ENCODE results near the gene C16orf74. TPM values are rescaled to one million over a fixed set of nuclear protein-coding genes. Genes with fewer than 3 reads are reported as not detected.

Gene C16orf74
- total and polyA plus RNA-seq, 2 experiments from 2014 or later: 3.8 to 7.0 TPM

DNA sequence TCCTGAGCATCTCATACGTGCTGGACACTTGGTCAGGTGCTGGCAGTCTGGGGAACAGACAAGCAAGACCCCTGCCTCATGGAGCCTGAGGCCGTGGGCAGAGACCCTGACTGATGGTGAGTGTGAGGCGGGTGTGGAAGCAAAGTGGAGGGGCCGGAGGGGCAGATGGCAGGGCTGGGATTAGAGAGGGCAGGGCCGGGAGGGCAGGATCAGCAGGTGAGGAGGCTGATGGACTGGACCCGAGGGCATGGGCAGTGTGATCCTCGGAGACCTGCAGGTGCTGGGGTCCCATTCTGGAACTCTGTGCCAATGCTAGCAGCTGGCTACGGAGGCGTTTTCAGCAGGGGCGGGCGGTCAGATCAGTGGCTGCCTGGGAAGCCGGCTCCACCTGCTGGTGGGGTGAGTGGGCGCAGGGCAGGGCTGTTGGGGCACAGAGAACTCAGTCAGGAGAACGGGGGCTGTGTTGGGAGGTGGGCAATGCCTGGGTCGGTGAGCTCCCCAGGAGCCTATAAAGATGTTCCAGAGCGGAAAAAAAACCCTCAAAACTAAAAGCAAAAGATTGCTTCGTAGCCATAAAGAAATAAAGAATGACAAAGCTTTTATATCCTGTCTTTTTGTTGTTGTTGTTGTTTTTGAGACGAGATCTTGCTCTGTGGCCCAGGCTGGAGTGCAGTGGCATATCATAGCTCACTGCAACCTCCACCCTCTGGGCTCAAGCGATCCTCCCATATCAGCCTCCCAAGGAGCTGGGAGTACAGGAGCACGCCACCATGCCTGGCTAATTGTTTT lies 8.9 kb upstream of the C16orf74 start:
- no peak for TF ChIP-seq EZH2phosphoT487 (IDR thresholded peaks at IDR 0.05; ENCODE audit: insufficient read depth, low read depth)
- TF ChIP-seq EZH2 (IDR thresholded peaks at IDR 0.05; ENCODE audit: insufficient read depth, poor library complexity, severe bottlenecking): no peak
- Histone ChIP-seq H3K4me1 (ENCODE audit: insufficient read depth) (0 out of 2 replicates have a peak, but pooled peaks cover 7% of the 10 kb centered on the region), H3K4me3 (no peak overlapping the region), H3K36me3 (ENCODE audit: low read depth) (no peaks in the 10 kb centered on the region), H3K9ac (no peak overlapping the region), H3F3A (ENCODE audit: insufficient read depth) (peaks cover 8% of the 10 kb centered on the region), H3K4me2 (ENCODE audit: unreplicated experiment) (no peak overlapping the region), H2AFZ (no peak overlapping the region), H3K27ac (no peak overlapping the region), H3K9me2 (ENCODE audit: insufficient read depth) (no peaks in the 10 kb centered on the region), H3K9me3 (ENCODE audit: low read depth) (no peaks in the 10 kb centered on the region), H3K27me3 (replicated peaks; ENCODE audit: insufficient read depth) (0 out of 2 replicates have a peak, but pooled peaks cover 6% of the 10 kb centered on the region), H3K79me2 (ENCODE audit: insufficient read depth) (no peaks in the 10 kb centered on the region), H4K20me1 (ENCODE audit: insufficient read depth) (no peaks in the 10 kb centered on the region)
- 83 to 89% methylated on average over 18 to 20 of the region's 20 CpGs for WGBS, 2 experiments (ENCODE audit: low coverage in 1 of 2, low lambda C conversion rate in 2 of 2, missing lambda C conversion rate in 2 of 2)
- in situ Hi-C loops (cut with MboI): no loop called here
- peak; percentile 20 for DNase-seq

DNA sequence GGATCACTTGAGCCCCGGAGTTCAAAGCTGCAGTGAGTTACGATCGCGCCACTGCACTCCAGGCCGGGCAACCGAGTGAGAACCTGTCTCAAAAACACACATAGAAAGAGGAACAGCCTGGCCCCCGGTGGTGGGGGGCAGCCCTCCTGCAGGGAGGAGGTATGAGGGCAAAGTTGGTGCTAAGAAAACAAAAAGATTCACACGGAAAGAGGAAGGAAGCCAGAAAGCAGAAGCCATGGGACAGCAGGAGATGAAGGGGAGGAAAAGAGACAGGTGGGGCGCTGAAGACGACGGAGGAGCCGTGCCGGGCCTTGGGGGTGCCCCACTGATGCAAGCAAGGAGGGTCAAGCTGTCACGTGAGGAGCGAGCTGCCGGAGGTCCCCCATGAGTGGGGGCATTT lies 8.2 kb upstream of the C16orf74 start:
- H3K79me2 ChIP-seq (ENCODE audit: insufficient read depth): no peaks in the 10 kb centered on the region
- in situ Hi-C loops (cut with MboI): no loop called here
- no peaks in the 10 kb centered on the region for H3K9me2 ChIP-seq (ENCODE audit: insufficient read depth)
- H3K9me3 ChIP-seq (ENCODE audit: low read depth): no peaks in the 10 kb centered on the region
- DNase-seq: no peak
- no peaks in the 10 kb centered on the region for H3K36me3 ChIP-seq (ENCODE audit: low read depth)
- no peak overlapping the region for H3K4me2 ChIP-seq (ENCODE audit: unreplicated experiment)
- 0 out of 2 replicates have a peak, but pooled peaks cover 7% of the 10 kb centered on the region for H3K4me1 ChIP-seq (ENCODE audit: insufficient read depth)
- H3K4me3 ChIP-seq: no peak overlapping the region
- 88 to 89% methylated on average over 16 of the region's 16 CpGs for WGBS, 2 experiments (ENCODE audit: low coverage in 1 of 2, low lambda C conversion rate in 2 of 2, missing lambda C conversion rate in 2 of 2)
- no peak for TF ChIP-seq EZH2phosphoT487 (IDR thresholded peaks at IDR 0.05; ENCODE audit: insufficient read depth, low read depth)
- no peak for TF ChIP-seq EZH2 (IDR thresholded peaks at IDR 0.05; ENCODE audit: insufficient read depth, poor library complexity, severe bottlenecking)
- H3K9ac ChIP-seq: no peak overlapping the region
- H2AFZ ChIP-seq: no peak overlapping the region
- H3F3A ChIP-seq (ENCODE audit: insufficient read depth): peaks cover 8% of the 10 kb centered on the region
- H3K27ac ChIP-seq: no peak overlapping the region
- 0 out of 2 replicates have a peak, but pooled peaks cover 6% of the 10 kb centered on the region for H3K27me3 ChIP-seq (replicated peaks; ENCODE audit: insufficient read depth)
- no peaks in the 10 kb centered on the region for H4K20me1 ChIP-seq (ENCODE audit: insufficient read depth)

DNA sequence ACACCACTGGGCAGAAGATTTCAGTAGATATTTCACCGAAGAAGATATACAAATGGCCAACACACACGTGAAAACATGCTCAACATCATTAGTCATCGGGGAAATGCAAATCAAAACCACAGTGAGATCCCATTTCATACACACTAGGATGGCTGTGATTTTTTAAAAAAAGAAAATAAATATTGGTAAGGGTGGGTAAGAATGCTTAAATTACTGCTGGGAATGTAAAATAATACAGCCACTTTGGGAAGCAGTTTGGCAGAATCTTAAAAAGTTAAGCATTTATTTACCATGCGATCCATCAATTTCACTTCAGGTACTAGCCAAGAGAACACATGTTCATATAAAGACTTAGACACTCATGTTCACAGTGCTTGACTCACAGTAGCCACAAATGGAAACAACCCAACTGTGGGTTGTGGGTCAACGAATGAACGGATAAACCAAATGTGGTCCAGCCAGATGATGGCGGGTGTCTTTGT lies 6.5 kb upstream of the C16orf74 start:
- H3K36me3 ChIP-seq (ENCODE audit: low read depth): no peaks in the 10 kb centered on the region
- no peak overlapping the region for H3K9ac ChIP-seq
- H3K79me2 ChIP-seq (ENCODE audit: insufficient read depth): no peaks in the 10 kb centered on the region
- no peaks in the 10 kb centered on the region for H4K20me1 ChIP-seq (ENCODE audit: insufficient read depth)
- H3K4me3 ChIP-seq: no peak overlapping the region
- in situ Hi-C loops (cut with MboI): no loop called here
- no peaks in the 10 kb centered on the region for H3K9me3 ChIP-seq (ENCODE audit: low read depth)
- no peak overlapping the region for H3K27ac ChIP-seq
- H3K4me2 ChIP-seq (ENCODE audit: unreplicated experiment): no peak overlapping the region
- no peak overlapping the region for H2AFZ ChIP-seq
- no peaks in the 10 kb centered on the region for H3K9me2 ChIP-seq (ENCODE audit: insufficient read depth)
- no peak for TF ChIP-seq EZH2 (IDR thresholded peaks at IDR 0.05; ENCODE audit: insufficient read depth, poor library complexity, severe bottlenecking)
- TF ChIP-seq EZH2phosphoT487 (IDR thresholded peaks at IDR 0.05; ENCODE audit: insufficient read depth, low read depth): no peak
- 0 out of 2 replicates have a peak, but pooled peaks cover 7% of the 10 kb centered on the region for H3K4me1 ChIP-seq (ENCODE audit: insufficient read depth)
- 0 out of 2 replicates have a peak, but pooled peaks cover 6% of the 10 kb centered on the region for H3K27me3 ChIP-seq (replicated peaks; ENCODE audit: insufficient read depth)
- DNase-seq: peak; percentile 50
- WGBS, 2 experiments (ENCODE audit: low coverage in 1 of 2, low lambda C conversion rate in 2 of 2, missing lambda C conversion rate in 2 of 2): 53 to 65% methylated on average over 7 of the region's 7 CpGs
- H3F3A ChIP-seq (ENCODE audit: insufficient read depth): peaks cover 8% of the 10 kb centered on the region

DNA sequence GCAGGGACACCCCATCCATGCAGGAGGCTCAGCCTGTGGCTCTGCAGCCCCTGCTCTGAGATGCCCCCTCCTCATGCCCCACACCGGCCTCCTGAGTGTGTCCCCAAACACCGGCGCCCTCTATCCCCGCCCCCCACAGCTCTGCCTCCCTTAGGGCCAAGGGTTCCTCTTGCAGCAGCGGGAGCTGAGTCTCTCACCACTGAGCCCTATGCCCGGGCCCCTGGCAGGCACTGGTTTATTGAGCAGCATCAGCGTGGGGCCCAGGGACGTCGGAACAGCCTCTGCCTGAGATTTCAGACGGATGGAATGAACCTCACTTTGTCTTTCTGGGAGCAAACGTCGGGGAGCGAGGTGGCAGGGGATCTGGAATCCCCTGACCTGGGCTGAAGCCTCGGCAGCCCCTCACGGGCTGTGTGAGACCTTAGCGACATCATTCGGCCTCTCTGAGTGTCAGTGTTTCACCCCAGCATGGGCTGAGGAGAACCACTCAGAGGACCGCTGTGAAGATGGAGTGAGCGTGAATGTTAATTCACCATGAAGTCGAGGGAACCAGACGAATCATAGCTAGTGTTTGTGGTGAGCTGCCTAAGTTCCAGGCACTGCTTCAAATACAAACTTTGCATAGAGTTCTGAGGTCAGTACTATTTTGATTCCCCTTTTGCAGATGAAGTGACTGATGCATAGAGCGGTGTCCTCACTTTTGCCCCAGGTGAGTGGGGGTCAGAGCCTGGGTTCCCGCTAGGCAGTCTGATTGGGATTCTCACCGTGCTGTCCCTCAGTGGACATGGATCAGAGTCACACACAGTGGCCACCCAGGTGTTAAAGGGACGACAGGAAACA lies 5.3 kb upstream of the C16orf74 start:
- TF ChIP-seq EZH2 (IDR thresholded peaks at IDR 0.05; ENCODE audit: insufficient read depth, poor library complexity, severe bottlenecking) (no peak), EZH2phosphoT487 (IDR thresholded peaks at IDR 0.05; ENCODE audit: insufficient read depth, low read depth) (no peak)
- Histone ChIP-seq H3K4me3 (no peak overlapping the region), H2AFZ (no peak overlapping the region), H3K9ac (no peak overlapping the region), H3K36me3 (ENCODE audit: low read depth) (no peaks in the 10 kb centered on the region), H3K4me2 (ENCODE audit: unreplicated experiment) (no peak overlapping the region), H3K9me3 (ENCODE audit: low read depth) (no peaks in the 10 kb centered on the region), H3K79me2 (ENCODE audit: insufficient read depth) (no peaks in the 10 kb centered on the region), H3K27ac (no peak overlapping the region), H3K27me3 (replicated peaks; ENCODE audit: insufficient read depth) (0 out of 2 replicates have a peak, but pooled peaks cover 5% of the 10 kb centered on the region), H4K20me1 (ENCODE audit: insufficient read depth) (no peaks in the 10 kb centered on the region), H3F3A (ENCODE audit: insufficient read depth) (peaks cover 8% of the 10 kb centered on the region), H3K4me1 (ENCODE audit: insufficient read depth) (0 out of 2 replicates have a peak, but pooled peaks cover 12% of the 10 kb centered on the region), H3K9me2 (ENCODE audit: insufficient read depth) (no peaks in the 10 kb centered on the region)
- in situ Hi-C loops (cut with MboI): no loop called here
- WGBS, 2 experiments (ENCODE audit: low coverage in 1 of 2, low lambda C conversion rate in 2 of 2, missing lambda C conversion rate in 2 of 2): 75 to 79% methylated on average over 25 of the region's 25 CpGs
- DNase-seq: peak; percentile 17

All from GM23248 (cell line).